ENCODE measurements around the gene TOMM22.

DNA sequence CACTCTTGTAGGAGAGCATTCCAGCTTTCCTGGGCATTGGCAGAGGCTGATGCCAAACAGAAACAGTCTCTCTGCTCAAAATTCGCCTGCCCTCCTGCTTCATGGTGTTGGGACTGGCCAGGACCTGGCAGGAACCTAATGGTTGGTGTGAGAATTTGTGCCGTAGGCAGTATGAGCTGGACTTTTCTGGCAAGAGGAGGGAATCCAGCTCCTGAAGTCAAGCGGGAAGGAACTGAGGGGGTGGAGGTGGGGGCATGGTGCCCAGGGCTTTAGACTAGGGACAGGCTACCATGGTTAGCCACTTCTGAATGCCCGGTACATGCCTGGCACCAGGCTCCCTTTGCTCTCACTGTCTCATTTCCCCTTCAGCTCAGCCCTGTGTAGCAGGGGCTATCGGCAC, 6.9 kb upstream of the TOMM22 start:
- TF ChIP-seq CTCF (conservative IDR thresholded peaks at IDR 0.05 in 1 of 2, IDR thresholded peaks at IDR 0.05 in 1 of 2; ENCODE audit: extremely low read depth in 1 of 2, insufficient read depth in 1 of 2, low read depth in 1 of 2, low read length in 2 of 2) (no peak), EZH2 (IDR thresholded peaks at IDR 0.05; ENCODE audit: borderline replicate concordance, low read length) (no peak)

Data from mammary epithelial cell (primary cell).